HFFc6 (cell line): Measurements from ENCODE around the gene LIX1L. TPM values are rescaled to one million over a fixed set of nuclear protein-coding genes. Genes with fewer than 3 reads are reported as not detected.

Source experiments
- DNase-seq: peaks from one replicate; pipeline ENCODE4 v3.0.0-alpha.2; 2018
- H3K27ac Mint-ChIP-seq: 2 replicates; pipeline ENCODE4 v1.8.0; 2020; ENCODE audit warnings: mild to moderate bottlenecking, mixed read lengths
- H3K27me3 Mint-ChIP-seq: 2 replicates; pipeline ENCODE4 v1.8.0; 2021; ENCODE audit warnings: mild to moderate bottlenecking, moderate library complexity, mixed read lengths; ENCODE audit not compliant: insufficient read depth
- H3K36me3 Mint-ChIP-seq: 2 replicates; pipeline ENCODE4 v1.8.0; 2021; ENCODE audit warnings: low read depth, mixed read lengths
- H3K4me1 Mint-ChIP-seq: 2 replicates; pipeline ENCODE4 v1.8.0; 2020; ENCODE audit warnings: low read depth, mixed read lengths
- H3K4me3 Mint-ChIP-seq: 2 replicates; pipeline ENCODE4 v1.8.0; 2020; ENCODE audit warnings: mild to moderate bottlenecking, moderate library complexity, mixed read lengths
- H3K9me3 Mint-ChIP-seq: 2 replicates; pipeline ENCODE4 v1.8.0; 2020; ENCODE audit warnings: mild to moderate bottlenecking, mixed read lengths
- total RNA-seq, 6 experiments: library from RNA; stranded (reverse); fragmentation: NEBNext Ultra II Directional; extraction: Animal tissue kit (Norgen Biotek cat#: 25700); gene quantifications; 2 replicates in 1 of 6; 3 replicates in 5 of 6; pipeline ENCODE4 v1.2.3, GENCODE V29; 2021
- TF ChIP-seq, protein P1 (sequence below): fragments of 200-600 bp; sonication (generic); IDR thresholded peaks from 2 replicates; pipeline ENCODE4 v1.5.0; 2021; ENCODE audit warnings: antibody characterized with exemption, mild to moderate bottlenecking

LIX1L gene
- total RNA-seq, 6 experiments from 2014 or later: 51.0 to 59.6 (median 56.1) TPM

DNA sequence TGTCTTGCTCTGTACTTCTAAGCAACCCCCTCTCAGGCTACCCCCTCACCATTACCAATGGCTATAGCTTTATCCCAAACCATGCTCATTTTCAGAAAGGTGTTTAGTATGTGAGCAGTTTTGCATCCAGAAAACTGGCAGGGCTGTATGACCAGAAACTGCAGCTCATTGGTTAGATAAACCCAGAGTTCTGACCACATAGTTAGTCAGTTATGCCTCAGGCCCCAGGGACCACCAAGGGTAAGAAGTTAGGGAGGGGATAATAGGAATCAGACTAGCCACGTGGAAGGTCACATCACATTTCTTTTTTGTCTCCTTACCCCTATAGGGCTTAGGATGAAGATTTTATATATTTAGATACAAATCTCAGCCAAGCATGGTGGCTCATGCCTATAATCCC is 49.2 kb downstream of the LIX1L start:
- Mint-ChIP-seq H3K27me3 (no peaks in the 10 kb centered on the region; the same call in 1 of the 2 replicates), H3K36me3 (peaks cover 15% of the 10 kb centered on the region; the same call in 1 of the 2 replicates), H3K9me3 (no peaks in the 10 kb centered on the region), H3K27ac (peak overlapping the region; percentile 17), H3K4me1 (peaks cover 25% of the 10 kb centered on the region), H3K4me3 (no peak overlapping the region)
- TF ChIP-seq, protein P1, sequence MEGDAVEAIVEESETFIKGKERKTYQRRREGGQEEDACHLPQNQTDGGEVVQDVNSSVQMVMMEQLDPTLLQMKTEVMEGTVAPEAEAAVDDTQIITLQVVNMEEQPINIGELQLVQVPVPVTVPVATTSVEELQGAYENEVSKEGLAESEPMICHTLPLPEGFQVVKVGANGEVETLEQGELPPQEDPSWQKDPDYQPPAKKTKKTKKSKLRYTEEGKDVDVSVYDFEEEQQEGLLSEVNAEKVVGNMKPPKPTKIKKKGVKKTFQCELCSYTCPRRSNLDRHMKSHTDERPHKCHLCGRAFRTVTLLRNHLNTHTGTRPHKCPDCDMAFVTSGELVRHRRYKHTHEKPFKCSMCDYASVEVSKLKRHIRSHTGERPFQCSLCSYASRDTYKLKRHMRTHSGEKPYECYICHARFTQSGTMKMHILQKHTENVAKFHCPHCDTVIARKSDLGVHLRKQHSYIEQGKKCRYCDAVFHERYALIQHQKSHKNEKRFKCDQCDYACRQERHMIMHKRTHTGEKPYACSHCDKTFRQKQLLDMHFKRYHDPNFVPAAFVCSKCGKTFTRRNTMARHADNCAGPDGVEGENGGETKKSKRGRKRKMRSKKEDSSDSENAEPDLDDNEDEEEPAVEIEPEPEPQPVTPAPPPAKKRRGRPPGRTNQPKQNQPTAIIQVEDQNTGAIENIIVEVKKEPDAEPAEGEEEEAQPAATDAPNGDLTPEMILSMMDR: no peak
- DNase-seq: no peak

DNA sequence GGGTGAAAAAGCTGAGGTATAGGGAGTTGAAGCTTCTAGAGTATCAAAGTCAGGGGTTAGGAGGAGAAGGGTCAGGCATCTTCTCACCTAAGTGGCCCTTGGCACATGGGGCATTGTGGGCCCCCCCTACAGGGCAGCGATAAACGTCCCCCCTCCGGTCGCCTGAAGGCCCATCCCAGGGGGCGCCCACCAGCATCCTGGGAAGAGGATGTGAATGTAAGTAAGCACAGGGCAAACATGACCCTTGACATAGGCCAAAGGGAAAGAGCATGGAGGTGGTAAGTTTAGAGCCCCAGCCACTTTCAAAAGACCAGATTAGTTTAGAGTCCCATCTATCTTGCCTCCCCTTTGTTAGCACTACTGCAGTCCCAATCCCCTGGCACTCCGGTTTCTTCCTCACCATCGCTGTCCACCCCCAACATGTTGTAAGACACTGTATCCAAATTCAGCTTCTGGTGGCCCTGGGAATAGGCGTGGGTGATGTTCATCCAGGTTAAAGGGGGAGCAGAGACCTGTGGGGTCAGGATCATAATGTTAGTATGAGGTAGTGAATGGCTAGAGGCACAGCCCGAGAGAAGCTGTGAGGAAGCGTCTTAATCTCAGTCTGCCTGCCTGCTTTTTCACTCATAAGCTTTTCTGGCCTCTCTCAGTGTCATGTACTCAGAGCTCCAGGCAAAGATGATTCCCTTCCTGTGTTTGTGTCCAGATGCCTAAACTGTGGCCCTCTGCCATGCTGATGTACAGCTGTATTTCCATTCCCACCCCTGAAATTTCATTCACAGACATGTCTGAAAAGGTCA is 50.7 kb downstream of the LIX1L start:
- H3K27me3 Mint-ChIP-seq: no peaks in the 10 kb centered on the region; the same call in 1 of the 2 replicates
- DNase-seq: no peak
- H3K27ac Mint-ChIP-seq: peak overlapping the region; percentile 53
- H3K9me3 Mint-ChIP-seq: no peaks in the 10 kb centered on the region
- peaks cover 25% of the 10 kb centered on the region for H3K4me1 Mint-ChIP-seq
- TF ChIP-seq, protein P1: no peak
- peaks cover 4% of the 10 kb centered on the region; the same call in 1 of the 2 replicates for H3K36me3 Mint-ChIP-seq
- H3K4me3 Mint-ChIP-seq: no peak overlapping the region

DNA sequence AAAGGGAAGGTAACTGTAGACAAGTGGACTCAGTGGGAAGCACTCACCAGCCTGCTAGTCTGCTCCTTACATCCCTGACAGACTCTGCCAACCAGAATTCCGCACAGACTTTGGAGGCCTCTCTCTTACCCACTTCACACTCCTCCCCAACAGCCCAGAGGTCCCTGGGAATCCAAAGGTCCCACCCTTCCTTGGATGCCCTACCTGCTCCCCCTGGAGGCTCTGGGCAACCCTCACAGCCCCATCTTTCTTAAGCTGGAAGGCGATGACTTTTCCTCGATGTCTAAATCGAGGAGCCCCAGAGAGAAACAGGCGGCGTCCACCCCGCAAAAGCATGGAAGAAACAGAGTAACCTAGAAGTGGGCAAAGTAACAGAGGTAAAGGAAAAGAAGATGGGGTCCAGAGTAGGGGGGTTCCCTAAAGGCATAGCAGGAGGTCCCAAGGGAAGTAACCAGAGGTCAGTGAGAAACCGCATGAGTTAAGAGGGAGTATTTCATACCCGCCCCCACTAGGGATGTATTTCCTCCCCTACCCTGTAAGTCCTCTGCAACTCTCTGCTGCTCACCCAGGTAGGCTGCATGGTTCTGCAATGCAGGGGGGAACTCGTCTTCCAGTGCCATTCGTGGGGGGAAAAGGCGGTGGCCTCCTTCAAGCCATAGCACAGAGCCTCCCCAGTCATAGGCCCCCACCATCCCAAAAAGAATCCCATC is 56.4 kb downstream of the LIX1L start:
- no peak overlapping the region for H3K27ac Mint-ChIP-seq
- H3K27me3 Mint-ChIP-seq: peaks cover 1% of the 10 kb centered on the region; the same call in 1 of the 2 replicates
- DNase-seq: no peak
- peaks cover 6% of the 10 kb centered on the region; the same call in 1 of the 2 replicates for H3K36me3 Mint-ChIP-seq
- no peaks in the 10 kb centered on the region for H3K4me1 Mint-ChIP-seq
- no peaks in the 10 kb centered on the region for H3K9me3 Mint-ChIP-seq
- H3K4me3 Mint-ChIP-seq: no peak overlapping the region
- TF ChIP-seq, protein P1: no peak

DNA sequence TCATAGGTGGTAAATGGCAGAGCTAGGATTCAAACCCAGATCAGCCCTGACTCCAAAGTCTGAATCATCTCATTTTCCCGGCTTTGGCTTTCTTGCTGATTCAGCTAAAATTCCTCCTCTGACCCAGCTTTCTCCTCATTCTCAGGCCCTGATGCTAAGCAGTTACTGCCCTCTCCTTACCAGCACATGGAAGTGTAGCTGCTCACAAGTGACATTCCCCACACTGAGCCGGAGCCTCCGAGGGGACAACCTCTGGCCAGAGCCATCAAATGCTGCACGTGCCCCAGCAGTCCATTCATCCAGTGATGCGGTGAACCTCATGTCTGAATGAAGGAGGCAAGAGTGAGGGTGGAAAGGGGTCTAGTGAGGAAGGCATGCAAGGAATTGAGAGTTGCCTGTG is 59.1 kb downstream of the LIX1L start:
- Mint-ChIP-seq H3K4me3 (no peak overlapping the region), H3K9me3 (no peaks in the 10 kb centered on the region), H3K27me3 (peaks cover 1% of the 10 kb centered on the region; the same call in 1 of the 2 replicates), H3K27ac (no peak overlapping the region), H3K4me1 (peaks cover under 1% of the 10 kb centered on the region; the same call in 1 of the 2 replicates), H3K36me3 (peaks cover 6% of the 10 kb centered on the region; the same call in 1 of the 2 replicates)
- TF ChIP-seq, protein P1: no peak
- DNase-seq: no peak

DNA sequence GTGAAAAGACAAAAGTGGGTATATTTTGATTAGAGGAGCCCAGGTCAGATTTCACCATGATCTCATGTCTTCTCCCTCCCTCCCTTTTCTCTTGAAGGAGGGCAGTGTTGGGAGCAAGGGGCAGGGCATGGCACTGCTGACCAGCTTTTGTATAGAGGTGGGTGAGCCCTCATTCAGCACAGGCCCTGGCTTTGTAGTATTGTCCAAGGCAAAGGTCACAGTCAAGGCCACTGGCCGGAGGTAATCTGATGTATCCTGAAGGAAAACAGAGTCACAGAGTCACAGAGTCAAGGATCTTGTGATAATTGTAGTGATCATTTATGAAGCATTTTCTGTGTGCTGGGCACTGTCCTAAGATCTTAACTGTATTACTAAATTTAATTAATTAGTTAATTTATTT is 59.8 kb downstream of the LIX1L start:
- TF ChIP-seq, protein P1: no peak
- Mint-ChIP-seq H3K4me3 (no peak overlapping the region), H3K27me3 (peaks cover 1% of the 10 kb centered on the region; the same call in 1 of the 2 replicates), H3K4me1 (peaks cover 8% of the 10 kb centered on the region), H3K9me3 (no peaks in the 10 kb centered on the region), H3K27ac (no peak overlapping the region), H3K36me3 (peaks cover 6% of the 10 kb centered on the region; the same call in 1 of the 2 replicates)
- no peak for DNase-seq
